GM19023 (cell line): ENCODE data around the gene TSPEAR.

ENCODE experiments used
- ATAC-seq: cut with Tn5 transposase; IDR thresholded peaks from one replicate; pipeline ENCODE4 v1.9.1; 2021; ENCODE audit warnings: mild to moderate bottlenecking, moderate library complexity; ENCODE audit not compliant: unreplicated experiment

Gene TSPEAR

DNA sequence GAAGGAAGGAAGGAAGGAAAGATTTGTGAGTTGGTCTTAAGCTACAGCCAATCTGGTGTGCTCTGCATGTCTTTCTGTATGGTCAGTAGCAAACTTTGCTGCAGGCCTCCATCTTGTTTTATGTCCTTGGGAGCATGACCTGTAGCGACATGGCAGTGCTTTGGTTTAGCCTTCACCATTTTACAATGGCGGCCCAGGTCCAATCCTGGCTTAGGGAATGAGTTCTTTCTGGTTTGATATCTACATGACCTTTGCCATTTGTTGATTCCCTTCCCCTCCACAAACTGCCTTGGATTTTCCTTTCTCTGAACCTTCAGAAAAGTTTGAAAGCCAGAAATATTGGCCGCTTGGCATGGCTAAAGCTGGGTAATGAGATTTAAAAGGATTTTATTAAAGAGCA lies 30.5 kb upstream of the TSPEAR start:
- ATAC-seq, result no peak

GRCh38 chr21:44740742-44741141 lies 29.4 kb upstream of the TSPEAR start:
- ATAC-seq, result no peak

- no peak for ATAC-seq
These were observed 27.9 kb upstream of the TSPEAR start for GRCh38 chr21:44739316-44739715.

- ATAC-seq, result no peak
These were observed 27.2 kb upstream of the TSPEAR start for GRCh38 chr21:44738621-44739020.

- no peak for ATAC-seq
These were observed 26.5 kb upstream of the TSPEAR start for GRCh38 chr21:44737706-44738354.

GRCh38 chr21:44736291-44737004 lies 25.1 kb upstream of the TSPEAR start:
- no peak for ATAC-seq

DNA sequence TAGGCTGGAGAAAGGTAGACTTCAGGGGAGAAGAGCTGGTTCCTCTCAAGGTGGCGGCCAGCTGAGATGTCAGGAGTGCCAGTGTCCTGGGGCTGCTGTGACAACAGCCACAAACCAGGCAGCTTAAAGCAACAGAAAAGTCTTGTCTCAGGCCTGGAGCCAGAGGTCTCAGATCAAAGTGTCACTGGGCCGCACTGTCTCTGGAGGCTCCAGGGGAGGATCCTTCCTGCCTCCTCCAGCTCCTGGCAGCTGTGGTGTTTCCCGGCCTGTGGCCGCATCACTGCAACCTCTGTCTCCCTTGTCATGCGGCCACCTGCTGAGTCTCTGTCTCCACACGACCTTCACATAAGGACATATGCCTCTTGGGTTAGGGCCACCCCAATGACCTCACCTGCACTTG lies 24.4 kb upstream of the TSPEAR start:
- no peak for ATAC-seq

DNA sequence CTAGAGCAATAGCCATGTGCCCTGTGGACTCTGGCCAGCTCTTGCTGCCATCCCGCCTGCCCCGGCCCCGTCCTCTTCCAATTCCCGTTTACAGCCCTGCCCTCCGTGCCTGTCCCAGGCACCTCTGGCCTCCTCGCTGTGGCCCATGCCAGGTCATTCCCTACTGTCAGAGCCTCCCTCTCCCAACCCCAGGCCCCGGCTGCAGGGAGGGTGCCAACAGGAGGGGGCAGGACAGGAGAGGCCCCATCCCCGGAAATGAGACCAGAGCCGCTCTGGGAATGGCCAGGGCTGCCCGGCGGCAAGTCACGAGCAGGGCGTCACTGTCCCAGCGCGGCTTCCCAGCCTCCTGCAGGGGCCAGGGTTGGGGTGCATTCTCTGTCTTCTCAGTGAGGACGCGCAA lies 23.5 kb upstream of the TSPEAR start:
- no peak for ATAC-seq

- ATAC-seq, result no peak
These were observed 22.8 kb upstream of the TSPEAR start for GRCh38 chr21:44734026-44734745.

DNA sequence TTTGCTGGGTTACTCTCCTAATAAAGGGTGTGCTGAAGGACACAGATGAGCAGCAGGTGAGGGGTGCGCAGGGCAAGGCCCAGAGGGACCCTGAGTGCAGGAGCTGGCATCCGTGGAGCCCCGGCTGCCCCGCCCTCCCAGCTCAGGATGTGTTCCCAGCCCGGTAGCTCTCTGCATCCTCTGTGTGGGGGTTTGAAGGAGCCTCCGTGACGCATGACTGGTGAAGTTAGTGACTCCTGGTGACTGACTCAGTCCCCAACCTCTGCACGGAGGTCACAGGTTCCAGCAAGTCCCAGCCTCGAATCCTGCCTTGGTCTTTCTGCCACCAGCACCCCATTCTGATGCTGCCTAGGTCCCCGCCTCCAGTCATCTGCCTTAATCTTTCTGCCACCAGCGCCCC lies 21.6 kb upstream of the TSPEAR start:
- ATAC-seq, result no peak

- ATAC-seq, result no peak
These were observed 20.9 kb upstream of the TSPEAR start for GRCh38 chr21:44732263-44732662.

DNA sequence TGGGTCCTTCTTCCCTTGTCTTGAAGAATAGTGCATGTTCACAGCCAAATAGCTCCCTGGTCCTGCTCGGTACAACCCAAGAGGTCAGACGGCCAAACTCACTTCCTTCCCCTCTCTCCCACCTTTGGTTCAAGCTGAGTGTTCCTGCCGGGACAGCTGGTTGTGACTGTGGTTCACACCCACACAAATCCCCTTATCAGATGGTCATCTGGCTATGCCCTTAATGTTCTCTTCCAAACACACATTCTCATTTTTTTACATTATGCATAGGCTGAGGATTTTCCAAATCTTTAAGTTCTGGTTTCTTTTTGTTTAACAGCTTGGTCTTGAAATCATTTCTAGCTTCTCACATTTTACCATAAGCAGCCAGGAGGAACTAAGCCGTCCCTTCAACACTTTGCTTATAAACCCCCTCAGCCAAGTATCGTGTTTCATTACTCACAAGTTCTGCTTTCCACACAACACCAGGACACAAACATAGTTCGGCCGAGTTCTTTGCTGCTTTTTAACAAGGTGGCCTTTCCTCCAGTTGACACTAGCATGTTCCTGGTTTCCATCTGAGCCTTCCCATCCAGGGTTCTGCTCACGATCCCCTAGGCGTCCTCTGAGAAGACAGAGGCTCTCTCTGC lies 19.7 kb upstream of the TSPEAR start:
- no peak for ATAC-seq

DNA sequence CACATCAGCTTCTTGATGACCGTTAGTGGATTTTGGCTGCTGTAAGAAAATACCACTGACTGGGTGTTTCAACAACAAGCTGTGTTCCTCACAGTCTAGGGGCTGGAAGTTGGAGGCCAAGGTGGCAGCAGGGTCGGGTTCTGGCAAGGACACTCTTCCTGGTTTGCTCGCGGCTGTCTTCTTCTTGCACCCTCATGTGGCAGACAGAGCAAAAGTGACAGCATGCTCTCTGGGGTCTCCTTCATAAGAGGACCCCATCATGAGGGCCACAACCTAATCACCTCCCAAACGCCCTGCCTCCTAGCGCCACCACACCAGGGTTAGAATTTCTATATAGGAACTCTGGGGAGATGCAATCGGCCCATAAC lies 18.6 kb upstream of the TSPEAR start:
- ATAC-seq, result no peak

DNA sequence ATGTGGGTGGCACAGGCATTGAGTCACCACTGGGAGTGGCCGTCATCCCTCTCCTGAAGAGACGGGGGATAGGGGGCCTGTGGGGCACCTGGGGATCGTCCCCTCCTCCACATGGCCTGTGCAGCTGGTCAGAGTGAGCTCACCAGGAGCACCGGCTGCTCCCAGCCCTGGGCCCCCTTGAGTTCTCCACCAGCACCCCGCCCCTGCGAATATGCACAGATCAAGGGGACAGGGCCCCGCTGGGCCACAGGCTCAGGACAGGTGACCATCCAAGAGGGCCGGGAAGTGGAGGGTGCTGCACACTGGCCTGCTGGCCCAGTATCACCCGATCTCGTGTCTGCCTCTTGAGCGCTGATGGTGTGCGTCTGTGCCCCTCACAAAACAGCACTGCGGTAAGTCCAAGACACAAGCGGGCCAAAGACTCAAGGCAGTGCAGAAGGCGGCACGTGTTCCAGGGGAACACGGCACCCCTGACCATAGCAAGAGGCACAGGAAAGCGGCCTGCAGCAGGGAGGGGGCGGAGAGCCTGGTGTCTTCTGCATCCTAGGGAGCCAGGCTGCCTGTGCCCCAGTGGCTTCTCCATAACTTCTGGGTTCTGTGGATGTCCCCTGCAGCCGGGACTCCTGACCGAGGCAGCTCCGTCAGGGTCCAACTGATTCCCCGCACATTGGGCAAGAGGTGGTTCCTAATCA lies 18.1 kb upstream of the TSPEAR start:
- no peak for ATAC-seq

DNA sequence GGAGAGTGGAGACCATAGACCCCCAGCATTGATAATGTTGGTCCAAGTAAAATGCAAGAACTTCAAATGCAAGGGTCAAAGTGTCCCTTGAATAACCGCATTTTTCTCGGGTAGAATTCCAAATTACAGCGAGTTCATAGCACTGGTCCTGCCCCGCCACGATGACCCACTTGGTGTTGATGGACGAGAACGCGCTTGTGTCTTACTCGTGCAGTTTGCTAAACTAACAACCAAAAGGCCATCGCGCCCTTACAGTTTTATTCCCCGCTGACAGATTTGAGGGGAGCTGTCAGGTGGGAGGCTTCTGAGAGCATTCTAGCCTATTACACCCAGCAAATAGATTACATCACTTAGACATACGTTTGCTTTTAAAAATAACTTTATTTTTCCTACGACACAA lies 17.3 kb upstream of the TSPEAR start:
- no peak for ATAC-seq

- no peak for ATAC-seq
These were observed 16.4 kb upstream of the TSPEAR start for GRCh38 chr21:44727757-44728156.

- no peak for ATAC-seq
These were observed 15.9 kb upstream of the TSPEAR start for GRCh38 chr21:44727321-44727720.

DNA sequence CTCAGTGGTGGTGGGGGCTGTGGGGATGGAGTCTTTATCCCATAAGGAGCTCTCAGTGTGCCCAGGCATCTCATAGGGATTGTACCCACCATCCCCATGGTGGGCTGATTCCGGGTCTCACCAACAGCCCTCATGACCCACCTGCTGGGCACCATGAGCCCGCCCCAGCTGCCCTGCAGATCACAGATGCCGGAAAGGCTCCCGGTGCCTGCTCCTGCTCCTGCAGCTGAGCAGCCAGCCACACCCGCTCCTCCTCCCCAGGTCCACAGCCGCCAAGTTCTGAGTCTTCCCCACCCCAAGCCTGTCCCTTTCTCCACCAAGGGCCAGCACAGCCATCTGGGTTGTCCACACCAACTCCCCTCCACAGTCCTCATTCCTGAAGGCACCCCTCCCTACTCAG lies 15.5 kb upstream of the TSPEAR start:
- no peak for ATAC-seq

GRCh38 chr21:44724926-44725325 lies 13.6 kb upstream of the TSPEAR start:
- ATAC-seq, result no peak

DNA sequence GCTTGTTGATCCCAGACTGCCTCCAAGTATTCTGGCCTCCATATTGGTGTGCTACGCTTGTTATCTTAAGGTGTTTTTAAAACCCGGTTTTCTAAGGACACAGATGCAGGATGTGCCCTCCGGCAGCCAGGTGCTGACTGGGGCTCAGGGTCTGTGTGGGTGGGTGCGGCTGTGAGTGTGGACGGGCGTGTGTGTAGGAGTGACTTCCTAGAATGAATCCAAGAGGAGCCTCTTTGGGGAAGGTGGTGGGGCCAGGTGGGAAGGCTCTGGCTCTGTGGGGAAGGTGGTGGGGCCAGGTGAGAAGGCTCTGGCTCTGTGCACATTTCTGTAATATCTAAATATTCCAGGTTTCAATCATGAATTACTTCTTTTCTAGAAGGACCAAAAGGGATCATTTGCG lies 12.8 kb upstream of the TSPEAR start:
- ATAC-seq, result no peak
